GM12878 (cell line): Measurements from ENCODE around the gene ULK4. TPM values are rescaled to one million over a fixed set of nuclear protein-coding genes. Genes with fewer than 3 reads are reported as not detected.

Source experiments
- ATAC-seq: fragments of 200-7000 bp; cut with Tn5 transposase; 3 replicates; pipeline ENCODE4 v1.9.1; 2020; ENCODE audit warnings: mild to moderate bottlenecking, moderate library complexity
- BruUV-seq: library from RNA; stranded (reverse); fragments of 400-500 nt; replicated peaks from 2 replicates; lab custom pipeline; 2021; lab: Mats Ljungman, UMichigan
- CTCF ChIA-PET: fragments of 300-600 bp; sonication (Branson Sonifier 250); formaldehyde crosslinking; extraction: SDS; loops from one replicate; lab custom pipeline; 2021; ENCODE audit warnings: inconsistent platforms; lab: Yijun Ruan, JAX
- POLR2A ChIA-PET: fragments of 350-600 bp; formaldehyde crosslinking; extraction: SDS; loops from one replicate; lab custom pipeline; 2021; ENCODE audit warnings: inconsistent platforms; lab: Charles Lee
- RAD21 ChIA-PET: fragments of 300-600 bp; sonication (Branson Sonifier 250); formaldehyde crosslinking; loops from one replicate; lab custom pipeline; 2023; ENCODE audit warnings: antibody characterized with exemption; ENCODE audit not compliant: unreplicated experiment; lab: Charles Lee
- SMC1A ChIA-PET: fragments of 300-600 bp; sonication (Branson Sonifier 250); formaldehyde crosslinking; loops from one replicate; lab custom pipeline; 2023; ENCODE audit not compliant: unreplicated experiment, uncharacterized antibody; lab: Charles Lee
- DNase-seq: peaks from one replicate; pipeline ENCODE4 v3.0.0-alpha.2; 2011; ENCODE audit warnings: low read depth, low spot score
- FAIRE-seq: peaks from 3 replicates; lab custom pipeline; 2011; peaks lifted over from hg19 to GRCh38; lab: Jason Lieb, UNC
- H2AFZ ChIP-seq: 2 replicates; pipeline ENCODE4 v1.6.0; 2011; ENCODE audit warnings: low read depth, low read length, control low read depth; ENCODE audit not compliant: control insufficient read depth
- H3K27ac ChIP-seq: 2 replicates; pipeline ENCODE4 v1.5.1; 2011; ENCODE audit warnings: control low read depth; ENCODE audit not compliant: control insufficient read depth, insufficient read depth
- H3K27me3 ChIP-seq, 2 experiments: replicated peaks in 1 of 2; 2 replicates each; pipeline versions ENCODE4 v1.6.0 to v1.6.1; 2011; ENCODE audit warnings: low read length in 1 of 2; ENCODE audit not compliant: control insufficient read depth in 2 of 2, insufficient read depth in 2 of 2
- H3K36me3 ChIP-seq, 2 experiments: 2 replicates each; pipeline ENCODE4 v1.5.1; 2011; ENCODE audit warnings: low read length in 1 of 2; ENCODE audit not compliant: control insufficient read depth in 2 of 2, insufficient read depth in 2 of 2
- H3K4me1 ChIP-seq: 2 replicates; pipeline ENCODE4 v1.6.1; 2011; ENCODE audit warnings: mild to moderate bottlenecking, low read length, moderate library complexity, mixed read lengths; ENCODE audit not compliant: control insufficient read depth, insufficient read depth
- H3K4me2 ChIP-seq: 2 replicates; pipeline ENCODE4 v1.6.0; 2011; ENCODE audit warnings: control low read depth; ENCODE audit not compliant: control insufficient read depth, insufficient read depth
- H3K4me3 ChIP-seq: fragments of 200-600 bp; sonication (generic); 2 replicates; pipeline ENCODE4 v1.5.1; 2016
- H3K79me2 ChIP-seq: 2 replicates; pipeline ENCODE4 v1.6.0; 2011; ENCODE audit warnings: low read length; ENCODE audit not compliant: control insufficient read depth, insufficient read depth
- H3K9ac ChIP-seq: 2 replicates; pipeline ENCODE4 v1.8.0; 2011; ENCODE audit warnings: low read length, control low read depth, mixed read lengths; ENCODE audit not compliant: control insufficient read depth, insufficient read depth
- H3K9me3 ChIP-seq: replicated peaks from 3 replicates; pipeline ENCODE4 v1.5.1; 2011; ENCODE audit warnings: mild to moderate bottlenecking, low read length; ENCODE audit not compliant: control insufficient read depth, insufficient read depth
- H4K20me1 ChIP-seq: 2 replicates; pipeline ENCODE4 v1.6.0; 2011; ENCODE audit not compliant: control insufficient read depth, insufficient read depth
- BACH1 ChIP-seq: fragments of 450-650 bp; IDR thresholded peaks from 2 replicates; pipeline ENCODE4 v1.6.1; 2017; ENCODE audit warnings: mild to moderate bottlenecking, borderline replicate concordance
- ESRRA ChIP-seq: IDR thresholded peaks from 2 replicates; pipeline ENCODE4 v1.6.1; 2012; ENCODE audit warnings: mild to moderate bottlenecking, low read length, improper control_type of control experiment
- FOXK2 ChIP-seq: fragments of 450-650 bp; IDR thresholded peaks from 2 replicates; pipeline ENCODE4 v1.6.1; 2017; ENCODE audit warnings: mild to moderate bottlenecking, moderate library complexity
- FOXM1 ChIP-seq: IDR thresholded peaks from 2 replicates; pipeline ENCODE4 v1.6.1; 2012; ENCODE audit warnings: low read depth, mild to moderate bottlenecking, inconsistent platforms, low read length, moderate library complexity
- HCFC1 ChIP-seq: fragments of 150-350 bp; IDR thresholded peaks from 2 replicates; pipeline ENCODE4 v1.6.1; 2014; ENCODE audit warnings: low read length
- IKZF2 ChIP-seq, 2 experiments: fragments of 450-650 bp; IDR thresholded peaks; 2 replicates each; pipeline ENCODE4 v1.6.1; 2017; ENCODE audit warnings: mild to moderate bottlenecking in 2 of 2, moderate library complexity in 2 of 2
- SUPT20H ChIP-seq: IDR thresholded peaks from 2 replicates; pipeline ENCODE4 v1.6.1; 2011; ENCODE audit warnings: low read depth, mild to moderate bottlenecking, low read length, moderate library complexity, borderline replicate concordance; ENCODE audit not compliant: control insufficient read depth
- whole genome bisulfite sequencing: methylation state at CpG from one replicate; pipeline ENCODE4 v1.1.6; 2016; ENCODE audit warnings: low lambda C conversion rate; ENCODE audit not compliant: insufficient replicate concordance, insufficient coverage; ENCODE audit errors: missing lambda C conversion rate; 5-methylcytosine and 5-hydroxymethylcytosine counted together
- in situ Hi-C: fragments of 300-500 bp; cut with MboI; formaldehyde crosslinking; loops from 9 replicates; pipeline ENCODE4 v1.14.3; 2018; ENCODE audit warnings: mixed read lengths
- intact Hi-C: fragments of 100-400 bp; cut with micrococcal nuclease; formaldehyde crosslinking; loops from one replicate; pipeline ENCODE4 v1.14.2; 2022; ENCODE audit not compliant: unreplicated experiment
- polyA plus RNA-seq, 11 experiments: library from polyadenylated mRNA; depleted of rRNA in 4 of 11; unstranded in 6 of 11; stranded (reverse) in 5 of 11; fragments of >200 nt; fragmentation: Nextera tagmentation in 4 of 11; fragmentation: Illumina TruSeq in 1 of 11; extraction: Ambion mirVana in 4 of 11; extraction: Trizol in 1 of 11; gene quantifications; 1 replicate in 1 of 11; 2 replicates in 10 of 11; pipeline versions ENCODE4 v1.2.1 to v1.2.3, GENCODE V29; 2011 to 2016; ENCODE audit warnings: inconsistent platforms in 2 of 11, missing spikeins in 2 of 11, low read depth in 1 of 11
- total RNA-seq, 4 experiments: library from RNA; depleted of rRNA in 3 of 4; stranded (reverse); fragments of >200 nt in 3 of 4; fragmentation: Illumina TruSeq in 1 of 4; extraction: Trizol in 1 of 4; gene quantifications; 2 replicates each; pipeline versions ENCODE4 v1.2.1 to v1.2.3, GENCODE V29; 2013 to 2021
- TF ChIP-seq, protein P1 (sequence below): fragments of 450-650 bp; conservative IDR thresholded peaks from 2 replicates; pipeline ENCODE4 v1.6.1; 2017; ENCODE audit warnings: mild to moderate bottlenecking, moderate library complexity
- TF ChIP-seq, protein P2 (sequence below): fragments of 450-650 bp; IDR thresholded peaks from 2 replicates; pipeline ENCODE4 v1.6.1; 2016; ENCODE audit warnings: mild to moderate bottlenecking, moderate library complexity, borderline replicate concordance
- TF ChIP-seq, protein P3 (sequence below): IDR thresholded peaks from 2 replicates; pipeline ENCODE4 v1.6.1; 2011; ENCODE audit warnings: low read depth, mild to moderate bottlenecking, low read length, moderate library complexity, borderline replicate concordance; ENCODE audit errors: extremely low read depth

Gene ULK4
- total and polyA plus RNA-seq, 10 of the 15 experiments (the other 5 are each of a cell fraction or from before 2014, with no cell fraction given): 3.5 to 7.6 (median 6.3) TPM

DNA sequence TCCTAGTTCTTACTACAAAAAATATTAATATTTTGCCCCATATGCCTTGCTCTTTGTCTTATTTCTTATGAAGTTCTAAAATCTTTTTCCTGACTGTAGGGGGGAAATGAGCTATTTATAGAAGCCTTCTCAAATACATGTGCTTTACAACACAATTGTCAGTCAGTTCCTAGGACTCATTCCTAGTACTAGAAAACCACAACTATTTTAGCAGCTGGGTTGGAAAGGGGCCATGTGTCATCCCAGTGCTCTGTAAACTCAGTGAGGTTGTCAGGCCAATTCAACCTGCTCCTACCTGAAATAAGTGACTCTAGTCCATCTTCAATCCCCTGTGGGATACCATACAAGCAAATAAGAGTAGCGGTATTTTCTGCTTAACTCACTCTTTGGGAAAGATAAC lies 153.8 kb downstream of the ULK4 start:
- H3K4me3 ChIP-seq: no peak overlapping the region
- no peak for FAIRE-seq
- no peak for ATAC-seq
- intact Hi-C loops (no loop called here), in situ Hi-C loops (no loop called here)
- no peak overlapping the region for H3K27ac ChIP-seq
- ChIA-PET CTCF (no interaction called here), POLR2A (no interaction called here), SMC1A (interaction anchor here (0.6 kb wide), 1 partner anchor 31 kb away, joined by 4 read pairs; no protein-coding TSS in a partner anchor), RAD21 (no interaction called here)
- no peaks in the 10 kb centered on the region for H4K20me1 ChIP-seq
- DNase-seq: no peak
- H3K4me1 ChIP-seq: no peaks in the 10 kb centered on the region
- no peak overlapping the region for H3K4me2 ChIP-seq
- no peaks in the 10 kb centered on the region for H3K9me3 ChIP-seq
- H3K36me3 ChIP-seq: no peaks in the 10 kb centered on the region
- TF ChIP-seq FOXM1 (no peak), BACH1 (no peak), SUPT20H (no peak)
- BruUV-seq: no TSS peak
- H2AFZ ChIP-seq: no peak overlapping the region
- WGBS: 96% methylated on average over 1 of the region's 1 CpG
- H3K79me2 ChIP-seq: no peaks in the 10 kb centered on the region
- no peaks in the 10 kb centered on the region for H3K27me3 ChIP-seq
- H3K9ac ChIP-seq: no peak overlapping the region

DNA sequence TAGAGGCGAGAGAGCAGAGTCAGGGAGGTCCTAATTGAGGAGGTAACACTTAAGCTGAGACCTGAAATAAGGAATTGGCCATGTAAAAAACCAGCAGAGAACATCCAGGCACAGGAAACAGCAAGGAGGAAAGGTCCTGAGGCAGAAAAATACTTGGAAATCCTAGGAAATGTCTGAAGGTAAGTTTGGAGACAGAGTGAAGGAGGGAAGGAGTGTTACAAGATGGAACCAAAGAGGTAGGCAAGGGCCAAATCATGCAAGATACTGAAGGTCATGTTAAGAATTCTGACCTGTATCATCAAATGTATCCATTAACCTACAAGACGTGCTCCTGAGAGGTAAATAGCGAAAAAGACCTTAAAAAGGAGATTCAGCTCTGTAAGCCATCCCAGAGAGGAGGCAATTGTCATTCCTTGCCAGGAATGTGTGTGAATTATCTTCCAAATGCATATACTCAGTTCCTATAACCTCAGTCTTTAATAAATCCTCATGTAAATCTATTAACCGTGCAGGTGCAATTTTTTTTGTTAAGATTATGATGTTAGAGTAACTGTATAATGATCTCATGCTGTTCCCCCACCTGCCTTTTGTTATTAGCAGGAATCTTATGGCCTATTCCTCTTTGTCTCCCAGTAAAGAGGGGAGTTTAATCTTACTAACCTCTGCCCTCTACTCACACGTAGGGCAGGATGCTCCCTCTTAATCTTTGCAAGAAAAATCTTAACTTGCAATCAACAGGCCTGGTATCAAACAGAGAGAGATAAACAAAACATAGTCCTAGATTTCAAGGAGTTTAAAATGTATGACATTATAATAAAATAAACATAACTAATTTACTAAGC lies 166.9 kb downstream of the ULK4 start:
- in situ Hi-C loops: no loop called here
- Histone ChIP-seq H3K4me3 (no peak overlapping the region), H3K4me2 (no peak overlapping the region), H3K79me2 (no peaks in the 10 kb centered on the region), H3K27ac (no peak overlapping the region), H3K36me3 (no peaks in the 10 kb centered on the region), H3K4me1 (no peaks in the 10 kb centered on the region), H4K20me1 (no peaks in the 10 kb centered on the region), H2AFZ (no peak overlapping the region), H3K9ac (no peak overlapping the region), H3K27me3 (no peaks in the 10 kb centered on the region), H3K9me3 (no peaks in the 10 kb centered on the region)
- 68% methylated on average over 5 of the region's 5 CpGs for WGBS
- POLR2A ChIA-PET: no interaction called here
- no TSS peak for BruUV-seq
- ATAC-seq: no peak
- SMC1A ChIA-PET: no interaction called here
- intact Hi-C loops: no loop called here
- RAD21 ChIA-PET: no interaction called here
- CTCF ChIA-PET: no interaction called here
- FAIRE-seq: no peak
- no peak for DNase-seq
- TF ChIP-seq ESRRA (no peak), FOXK2 (no peak), HCFC1 (no peak), IKZF2 (IDR thresholded peaks at IDR 0.05) (no peak)
- TF ChIP-seq, protein P1, sequence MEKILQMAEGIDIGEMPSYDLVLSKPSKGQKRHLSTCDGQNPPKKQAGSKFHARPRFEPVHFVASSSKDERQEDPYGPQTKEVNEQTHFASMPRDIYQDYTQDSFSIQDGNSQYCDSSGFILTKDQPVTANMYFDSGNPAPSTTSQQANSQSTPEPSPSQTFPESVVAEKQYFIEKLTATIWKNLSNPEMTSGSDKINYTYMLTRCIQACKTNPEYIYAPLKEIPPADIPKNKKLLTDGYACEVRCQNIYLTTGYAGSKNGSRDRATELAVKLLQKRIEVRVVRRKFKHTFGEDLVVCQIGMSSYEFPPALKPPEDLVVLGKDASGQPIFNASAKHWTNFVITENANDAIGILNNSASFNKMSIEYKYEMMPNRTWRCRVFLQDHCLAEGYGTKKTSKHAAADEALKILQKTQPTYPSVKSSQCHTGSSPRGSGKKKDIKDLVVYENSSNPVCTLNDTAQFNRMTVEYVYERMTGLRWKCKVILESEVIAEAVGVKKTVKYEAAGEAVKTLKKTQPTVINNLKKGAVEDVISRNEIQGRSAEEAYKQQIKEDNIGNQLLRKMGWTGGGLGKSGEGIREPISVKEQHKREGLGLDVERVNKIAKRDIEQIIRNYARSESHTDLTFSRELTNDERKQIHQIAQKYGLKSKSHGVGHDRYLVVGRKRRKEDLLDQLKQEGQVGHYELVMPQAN: no peak
- TF ChIP-seq, protein P2, sequence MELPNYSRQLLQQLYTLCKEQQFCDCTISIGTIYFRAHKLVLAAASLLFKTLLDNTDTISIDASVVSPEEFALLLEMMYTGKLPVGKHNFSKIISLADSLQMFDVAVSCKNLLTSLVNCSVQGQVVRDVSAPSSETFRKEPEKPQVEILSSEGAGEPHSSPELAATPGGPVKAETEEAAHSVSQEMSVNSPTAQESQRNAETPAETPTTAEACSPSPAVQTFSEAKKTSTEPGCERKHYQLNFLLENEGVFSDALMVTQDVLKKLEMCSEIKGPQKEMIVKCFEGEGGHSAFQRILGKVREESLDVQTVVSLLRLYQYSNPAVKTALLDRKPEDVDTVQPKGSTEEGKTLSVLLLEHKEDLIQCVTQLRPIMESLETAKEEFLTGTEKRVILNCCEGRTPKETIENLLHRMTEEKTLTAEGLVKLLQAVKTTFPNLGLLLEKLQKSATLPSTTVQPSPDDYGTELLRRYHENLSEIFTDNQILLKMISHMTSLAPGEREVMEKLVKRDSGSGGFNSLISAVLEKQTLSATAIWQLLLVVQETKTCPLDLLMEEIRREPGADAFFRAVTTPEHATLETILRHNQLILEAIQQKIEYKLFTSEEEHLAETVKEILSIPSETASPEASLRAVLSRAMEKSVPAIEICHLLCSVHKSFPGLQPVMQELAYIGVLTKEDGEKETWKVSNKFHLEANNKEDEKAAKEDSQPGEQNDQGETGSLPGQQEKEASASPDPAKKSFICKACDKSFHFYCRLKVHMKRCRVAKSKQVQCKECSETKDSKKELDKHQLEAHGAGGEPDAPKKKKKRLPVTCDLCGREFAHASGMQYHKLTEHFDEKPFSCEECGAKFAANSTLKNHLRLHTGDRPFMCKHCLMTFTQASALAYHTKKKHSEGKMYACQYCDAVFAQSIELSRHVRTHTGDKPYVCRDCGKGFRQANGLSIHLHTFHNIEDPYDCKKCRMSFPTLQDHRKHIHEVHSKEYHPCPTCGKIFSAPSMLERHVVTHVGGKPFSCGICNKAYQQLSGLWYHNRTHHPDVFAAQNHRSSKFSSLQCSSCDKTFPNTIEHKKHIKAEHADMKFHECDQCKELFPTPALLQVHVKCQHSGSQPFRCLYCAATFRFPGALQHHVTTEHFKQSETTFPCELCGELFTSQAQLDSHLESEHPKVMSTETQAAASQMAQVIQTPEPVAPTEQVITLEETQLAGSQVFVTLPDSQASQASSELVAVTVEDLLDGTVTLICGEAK: no peak
- TF ChIP-seq, protein P3, sequence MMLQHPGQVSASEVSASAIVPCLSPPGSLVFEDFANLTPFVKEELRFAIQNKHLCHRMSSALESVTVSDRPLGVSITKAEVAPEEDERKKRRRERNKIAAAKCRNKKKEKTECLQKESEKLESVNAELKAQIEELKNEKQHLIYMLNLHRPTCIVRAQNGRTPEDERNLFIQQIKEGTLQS: no peak
